Measurements from ENCODE around the gene MMGT1.
A peak's percentile ranks its signal among the peaks of the same experiment; 100 is the strongest.
"Not testable (repeated sequence)": the region's sequence is repeated elsewhere in the genome, so short reads cannot be mapped to it uniquely, and the experiment has no call there.

The MMGT1 gene

DNA sequence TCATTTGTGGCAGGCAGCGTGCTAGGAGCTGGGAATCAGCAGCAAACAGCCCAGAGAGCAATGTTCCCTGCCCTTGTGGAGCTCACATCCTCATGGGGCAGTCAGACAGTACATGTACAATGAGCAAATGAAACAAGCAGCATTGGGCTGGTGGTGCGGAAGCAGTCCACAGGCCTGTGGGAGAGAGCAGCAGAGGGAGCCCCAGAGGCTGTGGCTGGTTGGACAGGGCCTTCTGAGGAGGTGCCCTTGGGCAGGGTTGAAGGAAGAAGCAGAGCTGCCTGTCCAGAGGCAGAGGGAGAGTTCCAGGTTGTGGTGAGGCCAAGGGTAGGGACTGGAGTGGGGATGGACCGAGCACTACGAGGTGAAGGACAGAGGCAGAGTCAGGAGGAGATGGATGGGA is 22.5 kb downstream of the MMGT1 start:
- ChIA-PET CTCF (no interaction called here), POLR2A (no interaction called here)
- no peak for DNase-seq (ENCODE audit: low read depth, low spot score)
- no peak for TF ChIP-seq CTCF (IDR thresholded peaks at IDR 0.05; ENCODE audit: insufficient read depth, low read length, missing control alignments)
- no peak overlapping the region for H3K4me3 ChIP-seq (ENCODE audit: low read depth, low read length)

DNA sequence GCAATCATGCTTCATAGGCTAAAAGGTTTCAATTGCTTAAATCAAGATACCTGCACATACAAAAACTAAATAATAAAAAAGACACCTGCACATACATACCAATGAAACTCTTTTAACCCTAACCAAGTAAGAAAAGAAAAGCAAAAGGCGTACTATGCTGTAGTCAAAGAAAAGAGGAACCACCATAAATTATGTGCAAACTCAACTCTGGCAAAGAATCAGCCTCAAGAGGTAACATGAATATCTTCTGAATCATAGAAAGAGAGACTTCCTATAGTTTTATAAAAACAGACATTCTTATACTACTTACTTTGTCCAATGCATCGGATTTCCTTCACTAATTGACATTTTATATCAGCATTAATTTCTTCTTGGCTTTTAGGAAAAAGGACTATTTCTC is 29.3 kb downstream of the MMGT1 start:
- ChIA-PET CTCF (no interaction called here), POLR2A (no interaction called here)
- no peak overlapping the region for H3K4me3 ChIP-seq (ENCODE audit: low read depth, low read length)
- no peak for TF ChIP-seq CTCF (IDR thresholded peaks at IDR 0.05; ENCODE audit: insufficient read depth, low read length, missing control alignments)
- no peak for DNase-seq (ENCODE audit: low read depth, low spot score)

- DNase-seq (ENCODE audit: low read depth, low spot score): no peak
- peak; percentile 59 for TF ChIP-seq CTCF (IDR thresholded peaks at IDR 0.05; ENCODE audit: insufficient read depth, low read length, missing control alignments)
- ChIA-PET CTCF (interaction anchor here (0.8 to 1.8 kb wide), 7 partner anchors 18 to 453 kb away, joined by 3 to 4 read pairs (median 3); no protein-coding TSS in a partner anchor), POLR2A (no interaction called here)
- H3K4me3 ChIP-seq (ENCODE audit: low read depth, low read length): no peak overlapping the region
Measured at GRCh38 chrX:135931644-135932487, 41.9 kb downstream of the MMGT1 start.

DNA sequence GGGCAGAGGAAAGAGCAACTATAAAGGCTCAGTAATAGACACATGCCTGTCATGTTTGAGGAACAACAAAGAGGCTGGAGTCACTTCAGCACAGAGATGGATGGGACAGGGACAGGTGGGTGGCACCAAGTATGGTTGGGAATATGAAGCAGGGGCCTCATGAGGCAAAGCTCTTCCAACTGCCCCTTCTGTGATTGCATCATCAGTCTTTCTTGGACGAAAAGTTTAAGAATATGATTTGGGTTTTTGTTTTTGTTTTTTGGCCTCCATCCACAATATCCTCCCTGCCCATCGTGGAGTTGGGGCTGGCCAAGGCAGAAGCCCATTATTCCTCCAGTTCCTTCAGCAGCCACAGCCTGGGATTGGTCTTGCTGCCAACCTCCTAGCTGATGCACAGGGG is 45.9 kb downstream of the MMGT1 start:
- TF ChIP-seq CTCF (IDR thresholded peaks at IDR 0.05; ENCODE audit: insufficient read depth, low read length, missing control alignments): no peak
- H3K4me3 ChIP-seq (ENCODE audit: low read depth, low read length): no peak overlapping the region
- no peak for DNase-seq (ENCODE audit: low read depth, low spot score)
- ChIA-PET POLR2A (no interaction called here), CTCF (no interaction called here)

DNA sequence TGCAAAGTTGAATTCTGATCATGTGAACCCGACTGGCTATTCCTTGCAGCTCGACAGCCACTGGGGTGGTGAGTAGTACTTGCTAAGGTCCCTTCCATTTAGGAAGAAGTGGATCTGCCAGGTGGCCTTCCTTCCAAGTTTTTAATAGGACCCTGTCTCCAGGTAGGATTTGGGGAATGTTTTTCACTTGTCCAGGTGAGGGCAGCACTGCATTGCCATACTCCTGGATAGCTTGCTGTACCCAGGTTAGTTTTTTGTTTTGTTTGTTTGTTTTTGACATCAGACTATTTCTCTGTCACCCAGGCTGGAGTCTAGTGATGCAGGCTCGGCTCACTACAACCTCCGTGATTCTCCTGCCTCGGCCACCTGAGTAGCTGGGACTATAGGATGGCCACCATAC is 50.4 kb downstream of the MMGT1 start:
- DNase-seq (ENCODE audit: low read depth, low spot score): no peak
- ChIA-PET CTCF (no interaction called here), POLR2A (no interaction called here)
- no peak overlapping the region for H3K4me3 ChIP-seq (ENCODE audit: low read depth, low read length)
- TF ChIP-seq CTCF (IDR thresholded peaks at IDR 0.05; ENCODE audit: insufficient read depth, low read length, missing control alignments): no peak

DNA sequence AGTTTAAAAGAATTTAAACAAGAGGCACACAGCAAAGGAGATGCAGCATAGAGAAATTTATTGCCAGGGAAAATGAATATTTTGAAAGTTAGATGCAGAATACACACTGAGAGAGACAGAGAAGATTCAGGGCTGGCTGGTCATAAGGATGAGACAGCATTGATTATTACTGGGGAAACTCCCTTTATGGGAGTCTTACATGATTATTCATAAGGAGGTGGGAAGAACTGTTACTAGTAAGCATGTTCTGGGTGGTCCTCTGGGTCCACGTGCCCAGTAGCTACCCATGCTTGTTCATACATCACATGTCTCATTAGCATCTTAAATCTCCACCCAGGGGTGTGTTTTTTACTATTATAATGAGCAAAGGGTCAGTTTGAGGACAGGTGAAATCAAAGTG is 53.3 kb downstream of the MMGT1 start:
- H3K4me3 ChIP-seq (ENCODE audit: low read depth, low read length); DNase-seq (ENCODE audit: low read depth, low spot score); CTCF ChIA-PET; POLR2A ChIA-PET: not testable (repeated sequence)

GRCh38 chrX:135914404-135914803 is 59.4 kb downstream of the MMGT1 start:
- TF ChIP-seq CTCF (IDR thresholded peaks at IDR 0.05; ENCODE audit: insufficient read depth, low read length, missing control alignments): no peak
- ChIA-PET POLR2A (no interaction called here), CTCF (no interaction called here)
- H3K4me3 ChIP-seq (ENCODE audit: low read depth, low read length): no peak overlapping the region
- DNase-seq (ENCODE audit: low read depth, low spot score): no peak
